HEK293T (cell line): ENCODE results near the gene ZMAT5.

Experiments
- CTCF ChIA-PET: fragments of 350-600 bp; formaldehyde crosslinking; extraction: SDS; loops from one replicate; lab custom pipeline; 2021; ENCODE audit warnings: antibody characterized with exemption, inconsistent platforms; lab: Yijun Ruan, JAX
- POLR2A ChIA-PET: fragments of 350-600 bp; formaldehyde crosslinking; extraction: SDS; loops from one replicate; lab custom pipeline; 2020; ENCODE audit warnings: antibody characterized with exemption, inconsistent platforms; lab: Yijun Ruan, JAX
- DNase-seq: peaks from one replicate; pipeline ENCODE4 v3.0.0; 2012; ENCODE audit warnings: mixed read lengths; ENCODE audit errors: extremely low spot score
- ARNT ChIP-seq: fragments of 450-650 bp; IDR thresholded peaks from 2 replicates; pipeline ENCODE4 v1.6.1; 2017; ENCODE audit warnings: mild to moderate bottlenecking
- BHLHE40 ChIP-seq: fragments of 450-650 bp; IDR thresholded peaks from 2 replicates; pipeline ENCODE4 v1.6.1; 2016; ENCODE audit warnings: mild to moderate bottlenecking, moderate library complexity, borderline replicate concordance
- CTBP1 ChIP-seq: fragments of 450-650 bp; IDR thresholded peaks from 2 replicates; pipeline ENCODE4 v1.6.1; 2016; ENCODE audit warnings: borderline replicate concordance
- ELF4 ChIP-seq: fragments of 450-650 bp; IDR thresholded peaks from 2 replicates; pipeline ENCODE4 v1.6.1; 2017; ENCODE audit warnings: antibody characterized with exemption
- FOXA1 ChIP-seq: fragments of 450-650 bp; IDR thresholded peaks from 2 replicates; pipeline ENCODE4 v1.6.1; 2016; ENCODE audit warnings: mild to moderate bottlenecking
- FOXK2 ChIP-seq: fragments of 450-650 bp; IDR thresholded peaks from 2 replicates; pipeline ENCODE4 v1.6.1; 2016; ENCODE audit warnings: mild to moderate bottlenecking
- FOXM1 ChIP-seq: fragments of 450-650 bp; IDR thresholded peaks from 2 replicates; pipeline ENCODE4 v1.6.1; 2017; ENCODE audit warnings: mild to moderate bottlenecking, borderline replicate concordance
- HDGF ChIP-seq: fragments of 450-650 bp; IDR thresholded peaks from 2 replicates; pipeline ENCODE4 v1.6.1; 2017; ENCODE audit warnings: antibody characterized with exemption, borderline replicate concordance
- L3MBTL2 ChIP-seq: fragments of 450-650 bp; conservative IDR thresholded peaks from 2 replicates; pipeline ENCODE4 v1.6.1; 2016; ENCODE audit warnings: mild to moderate bottlenecking
- LEF1 ChIP-seq: fragments of 450-650 bp; IDR thresholded peaks from 2 replicates; pipeline ENCODE4 v1.6.1; 2017; ENCODE audit warnings: mild to moderate bottlenecking, borderline replicate concordance
- NFRKB ChIP-seq: fragments of 450-650 bp; IDR thresholded peaks from 2 replicates; pipeline ENCODE4 v1.6.1; 2016; ENCODE audit warnings: mild to moderate bottlenecking, moderate library complexity
- SP1 ChIP-seq: fragments of 450-650 bp; IDR thresholded peaks from 2 replicates; pipeline ENCODE4 v1.6.1; 2017
- SUZ12 ChIP-seq: fragments of 450-650 bp; IDR thresholded peaks from 2 replicates; pipeline ENCODE4 v1.6.1; 2016; ENCODE audit warnings: mild to moderate bottlenecking
- TARDBP ChIP-seq: fragments of 450-650 bp; IDR thresholded peaks from 2 replicates; pipeline ENCODE4 v1.6.1; 2016
- ZNF384 ChIP-seq: fragments of 450-650 bp; IDR thresholded peaks from 2 replicates; pipeline ENCODE4 v1.6.1; 2016
- TF ChIP-seq, protein P1 (sequence below): fragments of 450-650 bp; IDR thresholded peaks from 2 replicates; pipeline ENCODE4 v1.6.1; 2016

Gene ZMAT5

GRCh38 chr22:29766632-29767170 lies at the start of gene ZMAT5:
Gene ZMAT5 (minus strand): TSS chr22:29767007. CDS start chr22:29748544, 18,463 bp downstream.
- ChIA-PET POLR2A (interaction anchor here (0.6 to 1.6 kb wide), 11 partner anchors 9 to 213 kb away, joined by 3 to 16 read pairs (median 4); no protein-coding TSS in a partner anchor), CTCF (interaction anchor here (0.6 to 1.1 kb wide), 4 partner anchors 28 to 322 kb away, joined by 3 read pairs; no protein-coding TSS in a partner anchor)

GRCh38 chr22:29816539-29816938 lies 49.7 kb upstream of the ZMAT5 start:
- no peak for DNase-seq
- ChIA-PET CTCF (no interaction called here), POLR2A (no interaction called here)
- TF ChIP-seq LEF1 (no peak), BHLHE40 (no peak), SP1 (no peak), ELF4 (no peak), HDGF (no peak), NFRKB (no peak), SUZ12 (no peak)

More at GRCh38 chr22:29766632-29767170, at the start of gene ZMAT5:
- DNase-seq = peak; percentile 100
- no peak for TF ChIP-seq TARDBP
- no peak for TF ChIP-seq SUZ12
- no peak for TF ChIP-seq CTBP1
- no peak for TF ChIP-seq FOXA1
- TF ChIP-seq HDGF = no peak
- no peak for TF ChIP-seq NFRKB
- no peak for TF ChIP-seq LEF1

GRCh38 chr22:29816128-29816527 lies 49.3 kb upstream of the ZMAT5 start:
- ChIA-PET CTCF (no interaction called here), POLR2A (no interaction called here)
- TF ChIP-seq FOXM1 (no peak), CTBP1 (no peak), BHLHE40 (no peak), SUZ12 (no peak), ZNF384 (no peak), SP1 (no peak), TARDBP (no peak), HDGF (no peak), ARNT (no peak), FOXK2 (no peak), ELF4 (no peak), L3MBTL2 (no peak), FOXA1 (no peak), NFRKB (no peak), LEF1 (no peak)
- TF ChIP-seq, protein P1, sequence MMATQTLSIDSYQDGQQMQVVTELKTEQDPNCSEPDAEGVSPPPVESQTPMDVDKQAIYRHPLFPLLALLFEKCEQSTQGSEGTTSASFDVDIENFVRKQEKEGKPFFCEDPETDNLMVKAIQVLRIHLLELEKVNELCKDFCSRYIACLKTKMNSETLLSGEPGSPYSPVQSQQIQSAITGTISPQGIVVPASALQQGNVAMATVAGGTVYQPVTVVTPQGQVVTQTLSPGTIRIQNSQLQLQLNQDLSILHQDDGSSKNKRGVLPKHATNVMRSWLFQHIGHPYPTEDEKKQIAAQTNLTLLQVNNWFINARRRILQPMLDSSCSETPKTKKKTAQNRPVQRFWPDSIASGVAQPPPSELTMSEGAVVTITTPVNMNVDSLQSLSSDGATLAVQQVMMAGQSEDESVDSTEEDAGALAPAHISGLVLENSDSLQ = no peak
- DNase-seq = no peak

- TF ChIP-seq FOXK2 = no peak
- TF ChIP-seq ARNT = no peak
- no peak for TF ChIP-seq FOXM1
- TF ChIP-seq TARDBP = no peak
- no peak for TF ChIP-seq SP1
- no peak for TF ChIP-seq LEF1
- no peak for TF ChIP-seq L3MBTL2
- POLR2A ChIA-PET = no interaction called here
- DNase-seq = no peak
- CTCF ChIA-PET = no interaction called here
Measured at GRCh38 chr22:29815580-29815979, 48.8 kb upstream of the ZMAT5 start.

- POLR2A ChIA-PET = no interaction called here
- TF ChIP-seq FOXA1 (no peak), TARDBP (no peak), ARNT (no peak), BHLHE40 (no peak), L3MBTL2 (no peak), HDGF (no peak), ZNF384 (no peak), FOXK2 (no peak)
- CTCF ChIA-PET = interaction anchor here (1.3 kb wide), 1 partner anchor 15 kb away, joined by 4 read pairs; no protein-coding TSS in a partner anchor
- DNase-seq = no peak
Measured at GRCh38 chr22:29814003-29814402, 47.2 kb upstream of the ZMAT5 start.

GRCh38 chr22:29813563-29813962 lies 46.8 kb upstream of the ZMAT5 start:
- TF ChIP-seq L3MBTL2 (no peak), SP1 (no peak), HDGF (no peak), CTBP1 (no peak), SUZ12 (no peak), NFRKB (no peak), FOXA1 (no peak), LEF1 (no peak), ARNT (no peak), ZNF384 (no peak), BHLHE40 (no peak), TARDBP (no peak), FOXM1 (no peak), FOXK2 (no peak), ELF4 (no peak)
- TF ChIP-seq, protein P1 = no peak
- DNase-seq = peak; percentile 37
- CTCF ChIA-PET = interaction anchor here (1.3 kb wide), 1 partner anchor 16 kb away, joined by 4 read pairs; no protein-coding TSS in a partner anchor
- POLR2A ChIA-PET = no interaction called here

GRCh38 chr22:29813126-29813525 lies 46.3 kb upstream of the ZMAT5 start:
- ChIA-PET CTCF (no interaction called here), POLR2A (no interaction called here)
- TF ChIP-seq FOXM1 = no peak
- no peak for TF ChIP-seq ELF4
- TF ChIP-seq CTBP1 = no peak
- no peak for TF ChIP-seq ZNF384
- TF ChIP-seq ARNT = no peak
- no peak for TF ChIP-seq FOXA1
- TF ChIP-seq HDGF = no peak
- no peak for TF ChIP-seq SP1
- no peak for TF ChIP-seq LEF1
- no peak for TF ChIP-seq BHLHE40
- no peak for TF ChIP-seq L3MBTL2
- TF ChIP-seq SUZ12 = no peak
- TF ChIP-seq FOXK2 = no peak
- TF ChIP-seq NFRKB = no peak
- TF ChIP-seq, protein P1 = no peak
- TF ChIP-seq TARDBP = no peak
- DNase-seq = no peak
